ENCODE data around the gene LGR5. TPM values are rescaled to one million over a fixed set of nuclear protein-coding genes. Genes with fewer than 3 reads are reported as not detected.
A peak's percentile ranks its signal among the peaks of the same experiment; 100 is the strongest.

LGR5 gene
- total RNA-seq, 1 donor from 2014 or later: not detected

GRCh38 chr12:71436696-71437095, 2.9 kb upstream of the LGR5 start:
- H3K4me3 ChIP-seq (ENCODE audit: low read depth, low read length): no peak overlapping the region
- DNase-seq (ENCODE audit: low read depth): no peak
- TF ChIP-seq CTCF (conservative IDR thresholded peaks at IDR 0.05; ENCODE audit: low read depth, low read length): no peak

DNA sequence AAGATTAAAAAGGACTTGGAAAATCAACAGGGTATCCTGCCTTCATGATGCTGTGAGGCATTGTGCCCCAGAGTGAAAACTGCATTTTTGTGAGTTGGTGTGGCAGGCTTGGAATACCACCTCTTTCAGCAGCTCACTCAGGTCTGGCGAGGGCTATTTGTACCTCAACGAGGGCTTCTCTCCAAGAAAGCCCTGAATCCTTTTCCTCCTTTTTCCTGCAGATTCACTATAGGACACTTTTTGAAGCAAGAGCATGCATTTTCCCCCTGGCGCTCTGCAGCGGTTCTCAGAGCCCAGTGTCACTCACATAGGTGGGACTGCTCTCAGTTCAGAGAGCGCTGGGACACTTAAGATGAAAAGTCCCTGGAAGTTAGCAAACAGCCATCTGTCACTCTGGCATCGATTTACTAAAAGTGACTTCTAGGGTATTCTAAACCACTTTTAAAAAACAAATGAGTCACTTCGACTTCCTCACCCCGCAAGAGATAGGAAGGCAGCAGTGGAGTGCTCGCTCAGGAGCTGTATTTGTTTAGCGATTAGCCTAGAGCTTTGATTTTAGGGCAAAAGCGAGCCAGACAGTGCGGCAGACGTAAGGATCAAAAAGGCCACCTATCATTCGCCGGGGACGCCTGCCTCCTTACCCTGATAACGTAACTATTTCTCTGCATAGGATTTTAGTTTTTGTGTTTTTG, 782 bp upstream of the LGR5 start:
- TF ChIP-seq CTCF (conservative IDR thresholded peaks at IDR 0.05; ENCODE audit: low read depth, low read length): no peak
- H3K4me3 ChIP-seq (ENCODE audit: low read depth, low read length): peak overlapping the region; percentile 43
- DNase-seq (ENCODE audit: low read depth): no peak

- DNase-seq (ENCODE audit: low read depth): no peak
- no peak for TF ChIP-seq CTCF (conservative IDR thresholded peaks at IDR 0.05; ENCODE audit: low read depth, low read length)
- peak overlapping the region; percentile 43 for H3K4me3 ChIP-seq (ENCODE audit: low read depth, low read length)
These were observed 311 bp upstream of the LGR5 start for GRCh38 chr12:71439362-71439612.

DNA sequence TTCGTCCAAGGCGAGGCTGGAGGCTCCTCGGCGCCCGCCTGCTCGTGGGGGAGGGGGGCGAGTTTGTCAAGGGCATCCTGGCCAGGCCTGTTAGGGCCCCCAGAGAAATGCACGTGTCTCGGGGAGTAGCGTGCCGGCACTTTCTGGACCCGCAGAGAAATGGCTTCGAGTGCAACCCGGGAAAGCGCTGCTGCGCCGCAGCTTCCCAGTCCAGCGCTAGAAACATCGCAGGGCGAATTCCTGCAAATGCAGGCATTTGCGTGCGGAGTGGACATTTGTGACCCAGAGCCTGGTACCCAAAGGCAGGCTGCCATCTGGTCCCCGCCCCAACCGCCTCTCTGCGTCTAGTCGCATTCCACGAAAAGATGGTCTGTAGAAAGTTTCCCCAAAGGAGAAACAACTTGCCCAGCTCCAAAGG, 756 bp downstream of the LGR5 start:
- peak overlapping the region; percentile 43 for H3K4me3 ChIP-seq (ENCODE audit: low read depth, low read length)
- no peak for TF ChIP-seq CTCF (conservative IDR thresholded peaks at IDR 0.05; ENCODE audit: low read depth, low read length)
- DNase-seq (ENCODE audit: low read depth): no peak

DNA sequence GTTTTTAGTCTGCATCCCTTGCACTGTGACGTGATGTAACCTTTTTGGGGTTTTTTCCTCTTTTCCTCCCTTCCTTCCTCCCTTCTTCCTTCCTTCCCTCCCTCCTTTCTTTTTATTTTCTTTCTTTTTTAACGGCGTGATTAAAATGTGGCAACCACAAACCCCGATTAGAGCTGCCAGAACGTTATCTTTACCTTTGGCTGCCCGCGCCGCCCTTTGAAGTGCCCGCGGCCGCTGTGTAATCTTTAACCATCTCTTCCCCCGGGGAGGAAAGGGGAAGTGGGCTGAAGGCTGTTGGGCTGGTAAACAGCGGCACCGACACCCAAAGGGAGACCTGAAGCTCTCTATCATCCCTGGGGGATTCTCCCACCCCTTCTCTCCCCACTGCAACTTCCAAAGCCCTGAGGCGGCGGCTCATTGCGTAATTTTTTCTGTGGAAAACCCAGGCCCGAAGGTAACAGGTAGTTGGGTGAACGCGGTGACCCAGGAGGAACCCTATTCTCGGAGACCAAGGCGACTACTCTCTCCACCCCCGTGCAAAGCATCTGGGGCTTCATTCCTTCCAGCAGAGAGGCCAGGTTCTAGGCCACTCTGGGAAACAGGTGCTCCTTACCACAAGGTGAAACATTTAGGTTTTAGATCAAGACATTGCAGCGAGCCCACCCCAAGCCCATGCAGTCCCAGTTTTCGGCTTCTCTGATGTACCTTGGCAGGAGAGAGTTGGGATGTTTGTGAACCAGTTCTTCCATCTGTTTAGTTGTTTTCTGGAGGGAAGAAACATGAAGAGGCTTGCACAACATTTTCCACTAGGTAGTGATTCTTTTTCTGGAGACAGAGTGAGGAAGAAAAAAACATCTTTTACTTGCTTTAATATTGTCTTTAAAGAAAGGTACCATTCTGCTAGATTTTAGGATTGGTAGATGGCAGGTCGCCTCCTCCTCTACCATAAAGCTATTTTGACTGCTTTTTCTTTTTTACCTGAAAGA, 1.5 kb downstream of the LGR5 start:
- no peak for DNase-seq (ENCODE audit: low read depth)
- no peak overlapping the region for H3K4me3 ChIP-seq (ENCODE audit: low read depth, low read length)
- TF ChIP-seq CTCF (conservative IDR thresholded peaks at IDR 0.05; ENCODE audit: low read depth, low read length): no peak

- DNase-seq (ENCODE audit: low read depth): no peak
These were observed 2.4 kb downstream of the LGR5 start for GRCh38 chr12:71441836-71442566.

More at GRCh38 chr12:71441836-71442566, 2.4 kb downstream of the LGR5 start:
- H3K4me3 ChIP-seq (ENCODE audit: low read depth, low read length): no peak overlapping the region
- peak; percentile 35 for TF ChIP-seq CTCF (conservative IDR thresholded peaks at IDR 0.05; ENCODE audit: low read depth, low read length)
